ENCODE data around the gene HS3ST1. TPM values are rescaled to one million over a fixed set of nuclear protein-coding genes. Genes with fewer than 3 reads are reported as not detected.

HS3ST1 gene
- polyA plus RNA-seq, 2 donors: 2.6 to 14.5 TPM

GRCh38 chr4:11467931-11468330 is 39.2 kb upstream of the HS3ST1 start:
- no peaks in the 10 kb centered on the region for H3K27me3 ChIP-seq (ENCODE audit: control insufficient read depth in 1 of 2, insufficient read depth in 2 of 2, low read length in 2 of 2)
- H3K4me3 ChIP-seq (ENCODE audit: low read depth in 1 of 2, low read length in 2 of 2): no peak overlapping the region
- no peaks in the 10 kb centered on the region for H3K4me1 ChIP-seq (ENCODE audit: control insufficient read depth in 2 of 2, insufficient read depth in 2 of 2, low read length in 1 of 2)
- H3K9me3 ChIP-seq (ENCODE audit: control insufficient read depth in 2 of 2, insufficient read depth in 1 of 2, low read depth in 1 of 2, low read length in 1 of 2): no peaks in the 10 kb centered on the region
- WGBS, 2 donors: 55 to 74% methylated on average over 2 of the region's 2 CpGs
- no peak overlapping the region for H3K27ac ChIP-seq (ENCODE audit: low read depth in 2 of 2, low read length in 1 of 2)
- H3K36me3 ChIP-seq (ENCODE audit: control insufficient read depth in 2 of 2, insufficient read depth in 2 of 2, low read length in 1 of 2): no peaks in the 10 kb centered on the region

- peaks cover 0 to 3% of the 10 kb centered on the region in 2 donors for H3K9me3 ChIP-seq (ENCODE audit: control insufficient read depth in 2 of 2, insufficient read depth in 1 of 2, low read depth in 1 of 2, low read length in 1 of 2)
Measured at GRCh38 chr4:11463707-11464106, 35.0 kb upstream of the HS3ST1 start.

GRCh38 chr4:11456401-11456800 is 27.7 kb upstream of the HS3ST1 start:
- no peaks in the 10 kb centered on the region for H3K4me1 ChIP-seq (ENCODE audit: control insufficient read depth in 2 of 2, insufficient read depth in 2 of 2, low read length in 1 of 2)
- WGBS, 2 donors: 53 to 65% methylated on average over 1 of the region's 1 CpG
- no peaks in the 10 kb centered on the region for H3K27me3 ChIP-seq (ENCODE audit: control insufficient read depth in 1 of 2, insufficient read depth in 2 of 2, low read length in 2 of 2)
- no peak overlapping the region for H3K4me3 ChIP-seq (ENCODE audit: low read depth in 1 of 2, low read length in 2 of 2)
- H3K36me3 ChIP-seq (ENCODE audit: control insufficient read depth in 2 of 2, insufficient read depth in 2 of 2, low read length in 1 of 2): no peaks in the 10 kb centered on the region
- H3K9me3 ChIP-seq (ENCODE audit: control insufficient read depth in 2 of 2, insufficient read depth in 1 of 2, low read depth in 1 of 2, low read length in 1 of 2): peaks cover 0 to 3% of the 10 kb centered on the region in 2 donors
- no peak overlapping the region for H3K27ac ChIP-seq (ENCODE audit: low read depth in 2 of 2, low read length in 1 of 2)

More at GRCh38 chr4:11463707-11464106, 35.0 kb upstream of the HS3ST1 start:
- H3K27me3 ChIP-seq (ENCODE audit: control insufficient read depth in 1 of 2, insufficient read depth in 2 of 2, low read length in 2 of 2): no peaks in the 10 kb centered on the region
- H3K4me1 ChIP-seq (ENCODE audit: control insufficient read depth in 2 of 2, insufficient read depth in 2 of 2, low read length in 1 of 2): no peaks in the 10 kb centered on the region
- 88 to 98% methylated on average over 1 of the region's 1 CpG for WGBS, 2 donors
- H3K36me3 ChIP-seq (ENCODE audit: control insufficient read depth in 2 of 2, insufficient read depth in 2 of 2, low read length in 1 of 2): no peaks in the 10 kb centered on the region
- no peak overlapping the region for H3K27ac ChIP-seq (ENCODE audit: low read depth in 2 of 2, low read length in 1 of 2)
- no peak overlapping the region for H3K4me3 ChIP-seq (ENCODE audit: low read depth in 1 of 2, low read length in 2 of 2)

GRCh38 chr4:11455201-11455835 is 26.6 kb upstream of the HS3ST1 start:
- no peaks in the 10 kb centered on the region for H3K4me1 ChIP-seq (ENCODE audit: control insufficient read depth in 2 of 2, insufficient read depth in 2 of 2, low read length in 1 of 2)
- no peaks in the 10 kb centered on the region for H3K36me3 ChIP-seq (ENCODE audit: control insufficient read depth in 2 of 2, insufficient read depth in 2 of 2, low read length in 1 of 2)
- no peaks in the 10 kb centered on the region for H3K27me3 ChIP-seq (ENCODE audit: control insufficient read depth in 1 of 2, insufficient read depth in 2 of 2, low read length in 2 of 2)
- H3K4me3 ChIP-seq (ENCODE audit: low read depth in 1 of 2, low read length in 2 of 2): no peak overlapping the region
- no peak overlapping the region for H3K27ac ChIP-seq (ENCODE audit: low read depth in 2 of 2, low read length in 1 of 2)
- 61 to 67% methylated on average over 5 of the region's 5 CpGs for WGBS, 2 donors
- H3K9me3 ChIP-seq (ENCODE audit: control insufficient read depth in 2 of 2, insufficient read depth in 1 of 2, low read depth in 1 of 2, low read length in 1 of 2): peaks cover 0 to 3% of the 10 kb centered on the region in 2 donors

- no peaks in the 10 kb centered on the region for H3K27me3 ChIP-seq (ENCODE audit: control insufficient read depth in 1 of 2, insufficient read depth in 2 of 2, low read length in 2 of 2)
- no peaks in the 10 kb centered on the region for H3K36me3 ChIP-seq (ENCODE audit: control insufficient read depth in 2 of 2, insufficient read depth in 2 of 2, low read length in 1 of 2)
- H3K9me3 ChIP-seq (ENCODE audit: control insufficient read depth in 2 of 2, insufficient read depth in 1 of 2, low read depth in 1 of 2, low read length in 1 of 2): no peaks in the 10 kb centered on the region
- 86 to 87% methylated on average over 1 of the region's 1 CpG for WGBS, 2 donors
- no peak overlapping the region for H3K4me3 ChIP-seq (ENCODE audit: low read depth in 1 of 2, low read length in 2 of 2)
- no peak overlapping the region for H3K27ac ChIP-seq (ENCODE audit: low read depth in 2 of 2, low read length in 1 of 2)
- no peaks in the 10 kb centered on the region for H3K4me1 ChIP-seq (ENCODE audit: control insufficient read depth in 2 of 2, insufficient read depth in 2 of 2, low read length in 1 of 2)
Measured at GRCh38 chr4:11451716-11452115, 23.0 kb upstream of the HS3ST1 start.

GRCh38 chr4:11446155-11446811 is 17.6 kb upstream of the HS3ST1 start:
- Histone ChIP-seq H3K4me1 (ENCODE audit: control insufficient read depth in 2 of 2, insufficient read depth in 2 of 2, low read length in 1 of 2) (no peaks in the 10 kb centered on the region), H3K36me3 (ENCODE audit: control insufficient read depth in 2 of 2, insufficient read depth in 2 of 2, low read length in 1 of 2) (no peaks in the 10 kb centered on the region), H3K27ac (ENCODE audit: low read depth in 2 of 2, low read length in 1 of 2) (no peak overlapping the region), H3K4me3 (ENCODE audit: low read depth in 1 of 2, low read length in 2 of 2) (no peak overlapping the region), H3K27me3 (ENCODE audit: control insufficient read depth in 1 of 2, insufficient read depth in 2 of 2, low read length in 2 of 2) (no peaks in the 10 kb centered on the region), H3K9me3 (ENCODE audit: control insufficient read depth in 2 of 2, insufficient read depth in 1 of 2, low read depth in 1 of 2, low read length in 1 of 2) (no peaks in the 10 kb centered on the region)

- no peak overlapping the region for H3K27ac ChIP-seq (ENCODE audit: low read depth in 2 of 2, low read length in 1 of 2)
- no peak overlapping the region for H3K4me3 ChIP-seq (ENCODE audit: low read depth in 1 of 2, low read length in 2 of 2)
- H3K4me1 ChIP-seq (ENCODE audit: control insufficient read depth in 2 of 2, insufficient read depth in 2 of 2, low read length in 1 of 2): no peaks in the 10 kb centered on the region
- H3K36me3 ChIP-seq (ENCODE audit: control insufficient read depth in 2 of 2, insufficient read depth in 2 of 2, low read length in 1 of 2): no peaks in the 10 kb centered on the region
- H3K9me3 ChIP-seq (ENCODE audit: control insufficient read depth in 2 of 2, insufficient read depth in 1 of 2, low read depth in 1 of 2, low read length in 1 of 2): no peaks in the 10 kb centered on the region
- 82 to 90% methylated on average over 1 of the region's 1 CpG for WGBS, 2 donors
- no peaks in the 10 kb centered on the region for H3K27me3 ChIP-seq (ENCODE audit: control insufficient read depth in 1 of 2, insufficient read depth in 2 of 2, low read length in 2 of 2)
Measured at GRCh38 chr4:11441194-11441556, 12.5 kb upstream of the HS3ST1 start.

- WGBS, 2 donors: 76 to 95% methylated on average over 4 of the region's 4 CpGs
- Histone ChIP-seq H3K27me3 (ENCODE audit: control insufficient read depth in 1 of 2, insufficient read depth in 2 of 2, low read length in 2 of 2) (no peaks in the 10 kb centered on the region), H3K4me1 (ENCODE audit: control insufficient read depth in 2 of 2, insufficient read depth in 2 of 2, low read length in 1 of 2) (no peaks in the 10 kb centered on the region), H3K36me3 (ENCODE audit: control insufficient read depth in 2 of 2, insufficient read depth in 2 of 2, low read length in 1 of 2) (no peaks in the 10 kb centered on the region), H3K9me3 (ENCODE audit: control insufficient read depth in 2 of 2, insufficient read depth in 1 of 2, low read depth in 1 of 2, low read length in 1 of 2) (no peaks in the 10 kb centered on the region), H3K27ac (ENCODE audit: low read depth in 2 of 2, low read length in 1 of 2) (no peak overlapping the region), H3K4me3 (ENCODE audit: low read depth in 1 of 2, low read length in 2 of 2) (no peak overlapping the region)
Measured at GRCh38 chr4:11440481-11441193, 11.9 kb upstream of the HS3ST1 start.

- Histone ChIP-seq H3K27me3 (ENCODE audit: control insufficient read depth in 1 of 2, insufficient read depth in 2 of 2, low read length in 2 of 2) (no peaks in the 10 kb centered on the region), H3K4me3 (ENCODE audit: low read depth in 1 of 2, low read length in 2 of 2) (no peak overlapping the region)
- WGBS, 2 donors: 81 to 92% methylated on average over 2 of the region's 2 CpGs
Measured at GRCh38 chr4:11439836-11440235, 11.1 kb upstream of the HS3ST1 start.

More at GRCh38 chr4:11439836-11440235, 11.1 kb upstream of the HS3ST1 start:
- Histone ChIP-seq H3K36me3 (ENCODE audit: control insufficient read depth in 2 of 2, insufficient read depth in 2 of 2, low read length in 1 of 2) (no peaks in the 10 kb centered on the region), H3K27ac (ENCODE audit: low read depth in 2 of 2, low read length in 1 of 2) (no peak overlapping the region), H3K4me1 (ENCODE audit: control insufficient read depth in 2 of 2, insufficient read depth in 2 of 2, low read length in 1 of 2) (no peaks in the 10 kb centered on the region), H3K9me3 (ENCODE audit: control insufficient read depth in 2 of 2, insufficient read depth in 1 of 2, low read depth in 1 of 2, low read length in 1 of 2) (no peaks in the 10 kb centered on the region)

All from esophagus (tissue), 2 donors.